GM23248 (cell line): ENCODE measurements around the gene DCDC2.

ENCODE experiments used
- EZH2 ChIP-seq: fragments of 200-600 bp; sonication (generic); IDR thresholded peaks from 2 replicates; pipeline ENCODE4 v1.6.1; 2018; ENCODE audit warnings: antibody characterized with exemption, mild to moderate bottlenecking; ENCODE audit not compliant: insufficient read depth, poor library complexity, severe bottlenecking
- EZH2phosphoT487 ChIP-seq: fragments of 200-600 bp; sonication (generic); IDR thresholded peaks from 2 replicates; pipeline ENCODE4 v1.6.1; 2018; ENCODE audit warnings: antibody characterized with exemption, moderate library complexity, mild to moderate bottlenecking, low read depth; ENCODE audit not compliant: insufficient read depth

DNA sequence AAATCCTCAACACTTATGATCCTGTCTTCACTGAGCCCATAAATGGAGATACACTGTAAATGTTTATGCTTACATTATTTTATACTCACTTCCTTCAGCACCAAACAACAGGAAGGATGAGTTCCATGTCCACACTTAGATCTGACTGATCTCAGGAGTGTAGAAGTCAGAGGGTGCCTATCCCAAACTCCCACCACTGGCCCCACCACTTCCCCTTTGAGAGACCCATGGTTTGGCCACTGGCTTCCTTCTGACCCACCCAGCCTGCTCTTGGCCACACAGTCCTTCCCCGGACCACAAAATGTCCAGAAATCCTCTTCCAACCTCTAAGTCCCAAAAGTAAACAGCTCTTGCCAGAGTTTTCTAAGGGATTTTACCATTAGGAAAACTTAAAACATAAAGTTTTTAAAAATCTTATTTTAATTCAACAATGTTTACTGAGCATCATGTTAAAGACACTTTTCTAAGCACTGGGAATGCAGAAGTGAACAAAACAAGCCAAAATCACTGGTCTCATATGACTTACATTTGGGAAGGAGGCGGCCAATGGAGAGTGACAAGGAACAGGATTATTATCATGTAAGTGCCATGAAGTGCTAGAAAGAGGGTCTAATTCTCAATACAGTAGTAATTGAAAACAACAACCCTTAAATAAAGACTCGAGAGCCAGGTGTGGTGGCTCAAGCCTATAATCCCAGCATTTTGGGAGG is 128.0 kb downstream of the DCDC2 start:
- TF ChIP-seq EZH2 (no peak), EZH2phosphoT487 (no peak)
